Stimulated activated CD4-positive, alpha-beta T cell treated with anti-CD3 and anti-CD28 coated beads, TNF-alpha, amount 100 ng/mL, for 1 hour (primary cell): ENCODE results near the gene ZNF865.

ENCODE experiments used
- DNase-seq, 3 donors: peaks; one replicate each; pipeline ENCODE4 v3.0.0-alpha.2; 2020; ENCODE audit warnings: low read depth in 3 of 3, low spot score in 1 of 3

ZNF865 gene

DNA sequence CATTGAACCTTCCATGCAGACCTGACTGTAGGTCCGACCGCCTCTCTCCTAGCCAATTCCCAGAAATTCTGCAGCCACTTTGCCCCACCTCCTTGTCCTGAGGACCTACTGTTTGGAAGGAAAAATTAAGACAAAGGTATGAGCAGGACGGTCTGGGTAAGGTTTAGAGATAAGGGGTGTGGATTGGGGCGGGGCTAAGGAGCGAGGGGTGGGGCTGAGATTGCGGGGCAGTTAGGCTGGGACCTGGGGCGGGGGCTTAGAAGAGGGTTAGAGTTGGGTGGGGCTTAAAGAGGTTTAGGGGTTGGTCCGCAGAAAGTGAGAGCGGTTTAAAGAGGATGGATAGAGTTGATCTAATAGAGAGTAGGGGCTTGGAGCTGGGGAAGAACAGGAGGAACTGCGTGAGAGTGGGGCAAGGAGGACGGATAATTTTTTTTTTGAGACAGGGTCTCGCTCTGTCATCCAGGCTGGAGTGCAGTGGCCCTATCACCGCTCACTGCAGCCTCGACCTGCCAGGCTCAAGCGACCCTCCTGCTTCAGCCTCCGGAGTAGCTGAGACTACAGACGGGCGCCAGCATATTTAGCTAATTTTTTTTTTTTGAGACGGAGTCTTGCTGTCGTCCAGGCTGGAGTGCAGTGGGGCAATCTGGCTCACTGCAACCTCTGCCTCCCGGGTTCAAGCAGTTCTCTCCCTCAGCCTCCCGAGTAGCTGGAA, 1.7 kb upstream of the ZNF865 start:
- DNase-seq, result no peak

DNA sequence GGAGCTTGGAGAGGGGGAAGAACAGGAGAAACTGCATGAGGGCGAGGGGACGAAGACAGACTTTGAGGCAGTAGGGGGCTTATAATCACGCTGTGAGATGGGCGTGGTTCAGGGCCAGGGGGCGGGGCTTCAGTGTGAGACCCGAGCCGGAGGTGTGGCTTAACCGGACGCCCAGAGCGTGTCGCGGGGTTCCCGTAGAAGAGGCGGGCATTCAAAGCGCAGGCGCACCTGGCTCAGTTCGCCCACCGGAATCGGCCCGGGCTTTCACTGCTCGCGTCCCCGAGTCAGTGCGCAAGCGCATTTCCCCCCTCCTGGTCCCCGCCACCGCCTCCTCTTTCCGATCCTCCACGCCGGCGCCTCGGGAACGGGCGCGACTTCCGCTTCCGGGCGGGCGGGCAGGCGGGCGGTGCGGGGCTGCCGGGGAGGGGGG, 225 bp upstream of the ZNF865 start:
- DNase-seq, result peak; percentile 96 to 99 (median 97)

DNA sequence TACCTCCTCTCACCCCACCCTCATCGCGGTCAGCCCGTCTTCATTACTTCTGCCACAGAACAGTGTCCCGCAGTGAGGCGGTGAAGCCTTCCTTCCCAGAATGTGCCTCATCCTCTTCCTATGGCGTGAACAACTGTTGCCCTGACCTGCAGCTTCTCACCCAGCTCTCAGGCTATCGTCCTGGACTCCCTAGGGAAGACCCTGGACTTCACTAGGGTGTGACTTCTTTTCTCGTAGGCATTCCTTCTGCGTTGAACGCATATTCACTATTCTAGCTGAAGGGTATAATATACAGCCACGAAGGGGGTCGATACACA, 982 bp downstream of the ZNF865 start:
- no peak for DNase-seq

DNA sequence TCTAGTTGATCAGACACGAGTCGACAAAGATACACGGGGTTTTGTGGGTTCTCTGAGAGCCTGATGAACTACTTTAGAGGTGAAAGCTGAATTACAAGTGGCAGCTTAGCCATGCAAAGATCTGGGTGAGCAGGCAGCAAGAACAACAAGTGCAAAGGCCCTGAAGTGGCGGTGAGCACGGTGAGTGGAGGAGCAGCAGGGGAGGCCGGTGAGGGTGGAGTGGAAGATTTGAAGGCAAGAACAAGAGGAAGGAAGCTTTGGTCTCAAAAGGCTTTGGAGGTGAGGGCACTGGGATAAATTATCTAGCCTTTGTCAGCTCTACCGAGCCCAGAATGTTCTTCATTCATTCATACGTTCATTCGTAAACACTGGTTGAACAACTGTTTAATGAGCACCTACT, 1.4 kb downstream of the ZNF865 start:
- no peak for DNase-seq

DNA sequence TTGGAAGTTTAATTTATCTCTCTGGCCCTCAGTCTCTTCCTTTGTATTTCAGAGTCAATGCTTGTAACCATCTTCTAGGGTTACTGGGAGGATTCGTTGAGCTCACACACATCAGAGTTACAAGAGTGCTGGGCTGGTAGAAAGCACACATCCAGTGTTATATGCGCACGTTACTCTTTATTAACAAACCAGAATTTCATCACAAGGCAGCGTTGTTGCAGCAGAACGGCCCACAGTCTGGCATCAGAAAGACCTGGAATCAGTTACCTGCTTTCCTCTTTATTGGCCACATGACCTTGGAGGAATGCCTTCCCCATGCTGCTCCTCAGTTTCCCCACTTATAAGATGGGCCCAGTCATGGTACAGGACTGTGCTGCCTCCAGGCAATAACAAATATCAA, 3.9 kb downstream of the ZNF865 start:
- DNase-seq, result no peak

DNA sequence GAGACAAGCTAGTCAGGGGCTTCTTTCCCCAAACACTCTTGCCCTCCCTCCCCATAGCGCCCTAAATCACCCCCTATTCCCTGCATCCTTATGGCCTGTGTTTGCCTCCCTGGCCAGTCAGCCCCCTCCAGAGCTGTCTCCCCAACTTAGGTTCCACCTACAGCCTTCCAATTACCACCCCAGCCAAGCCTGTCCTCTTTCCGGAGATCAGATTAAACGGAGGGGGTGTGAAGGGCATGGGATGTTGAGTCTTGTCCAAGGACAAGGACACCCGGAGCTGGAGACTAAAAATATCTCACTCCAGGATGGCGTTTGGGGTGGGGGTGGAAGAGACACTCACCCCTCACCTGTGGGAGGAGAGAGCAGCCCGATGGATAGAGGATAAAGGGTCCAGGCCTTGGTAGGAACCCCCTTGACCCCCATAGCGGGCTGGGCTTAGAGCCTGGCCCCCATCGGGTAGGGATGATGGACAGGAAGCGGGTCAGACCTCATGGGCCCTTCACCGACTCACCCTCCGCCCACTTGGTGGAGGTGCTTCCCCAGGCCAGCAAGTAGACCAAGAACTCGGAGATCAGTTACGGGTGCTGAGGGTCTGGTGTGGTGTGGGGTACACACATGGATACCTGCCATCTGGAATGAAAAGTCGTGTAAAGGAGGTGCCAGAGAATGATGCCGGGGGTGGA, 6.0 kb downstream of the ZNF865 start:
- no peak for DNase-seq

DNA sequence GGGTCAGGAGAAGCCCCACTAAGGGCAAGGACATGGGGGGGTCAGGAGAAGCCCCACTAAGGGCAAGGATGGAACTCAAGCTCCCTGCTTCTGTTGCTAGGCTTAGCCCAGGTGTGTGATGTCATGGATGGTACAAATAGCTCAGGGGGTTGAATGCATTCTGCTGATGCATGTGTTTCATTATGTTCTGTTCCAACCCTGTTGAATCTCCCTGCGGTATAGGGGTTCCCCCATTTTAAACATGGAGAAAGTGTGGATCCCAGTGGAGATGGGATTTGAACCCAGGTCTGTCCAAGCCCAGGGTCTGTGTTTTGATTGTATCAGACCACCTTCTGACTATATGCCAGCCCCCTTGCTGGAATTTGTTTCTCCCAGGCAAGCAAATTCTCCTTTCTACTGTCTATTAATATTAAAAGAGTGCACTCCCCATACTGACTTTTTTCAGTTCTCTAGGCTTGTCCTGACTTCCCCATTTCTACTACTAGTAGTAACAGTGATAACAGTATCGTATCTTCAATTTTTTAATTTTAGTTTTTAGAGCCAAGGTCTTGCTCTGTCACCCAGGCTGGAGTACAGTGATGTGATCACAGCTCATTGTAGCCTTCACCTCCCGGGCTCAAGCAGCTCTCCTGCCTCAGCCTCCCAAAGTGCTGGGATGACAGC, 6.7 kb downstream of the ZNF865 start:
- DNase-seq, result no peak

DNA sequence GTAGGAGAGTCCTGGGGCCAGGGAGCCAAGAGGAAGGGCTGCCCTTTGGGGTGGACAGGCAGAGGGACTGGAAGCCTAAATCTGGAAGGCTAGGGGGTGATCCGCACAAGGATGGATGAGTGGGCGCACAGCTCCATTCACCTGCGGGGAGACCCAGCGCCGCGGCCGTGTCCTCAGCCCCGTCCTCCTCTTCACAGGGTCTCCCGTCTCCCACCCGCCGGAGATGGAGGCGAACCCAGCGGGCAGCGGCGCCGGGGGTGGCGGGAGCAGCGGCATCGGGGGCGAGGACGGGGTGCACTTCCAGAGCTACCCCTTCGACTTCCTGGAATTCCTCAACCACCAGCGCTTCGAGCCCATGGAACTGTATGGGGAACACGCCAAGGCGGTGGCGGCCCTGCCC, 7.9 kb downstream of the ZNF865 start:
- no peak for DNase-seq

DNA sequence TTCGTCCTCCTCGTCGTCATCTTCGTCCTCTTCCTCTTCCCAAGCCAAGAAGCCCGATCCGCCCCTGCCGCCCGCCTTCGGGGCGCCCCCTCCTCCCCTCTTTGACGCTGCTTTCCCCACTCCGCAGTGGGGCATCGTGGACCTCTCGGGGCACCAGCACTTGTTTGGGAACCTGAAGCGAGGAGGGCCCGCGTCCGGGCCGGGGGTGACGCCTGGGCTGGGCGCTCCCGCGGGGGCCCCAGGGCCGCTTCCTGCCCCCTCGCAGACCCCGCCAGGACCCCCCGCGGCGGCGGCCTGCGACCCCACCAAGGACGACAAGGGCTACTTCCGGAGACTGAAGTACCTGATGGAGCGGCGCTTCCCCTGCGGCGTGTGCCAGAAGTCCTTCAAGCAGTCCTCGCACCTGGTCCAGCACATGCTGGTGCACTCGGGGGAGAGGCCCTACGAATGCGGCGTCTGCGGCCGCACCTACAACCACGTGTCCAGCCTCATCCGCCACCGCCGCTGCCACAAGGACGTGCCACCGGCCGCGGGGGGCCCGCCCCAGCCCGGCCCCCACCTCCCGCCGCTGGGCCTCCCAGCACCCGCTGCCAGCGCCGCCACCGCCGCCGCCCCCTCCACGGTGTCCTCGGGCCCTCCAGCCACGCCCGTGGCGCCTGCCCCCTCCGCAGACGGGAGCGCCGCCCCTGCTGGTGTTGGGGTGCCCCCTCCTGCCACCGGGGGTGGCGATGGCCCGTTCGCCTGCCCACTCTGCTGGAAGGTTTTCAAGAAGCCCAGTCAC, 8.7 kb downstream of the ZNF865 start:
- DNase-seq, result no peak

DNA sequence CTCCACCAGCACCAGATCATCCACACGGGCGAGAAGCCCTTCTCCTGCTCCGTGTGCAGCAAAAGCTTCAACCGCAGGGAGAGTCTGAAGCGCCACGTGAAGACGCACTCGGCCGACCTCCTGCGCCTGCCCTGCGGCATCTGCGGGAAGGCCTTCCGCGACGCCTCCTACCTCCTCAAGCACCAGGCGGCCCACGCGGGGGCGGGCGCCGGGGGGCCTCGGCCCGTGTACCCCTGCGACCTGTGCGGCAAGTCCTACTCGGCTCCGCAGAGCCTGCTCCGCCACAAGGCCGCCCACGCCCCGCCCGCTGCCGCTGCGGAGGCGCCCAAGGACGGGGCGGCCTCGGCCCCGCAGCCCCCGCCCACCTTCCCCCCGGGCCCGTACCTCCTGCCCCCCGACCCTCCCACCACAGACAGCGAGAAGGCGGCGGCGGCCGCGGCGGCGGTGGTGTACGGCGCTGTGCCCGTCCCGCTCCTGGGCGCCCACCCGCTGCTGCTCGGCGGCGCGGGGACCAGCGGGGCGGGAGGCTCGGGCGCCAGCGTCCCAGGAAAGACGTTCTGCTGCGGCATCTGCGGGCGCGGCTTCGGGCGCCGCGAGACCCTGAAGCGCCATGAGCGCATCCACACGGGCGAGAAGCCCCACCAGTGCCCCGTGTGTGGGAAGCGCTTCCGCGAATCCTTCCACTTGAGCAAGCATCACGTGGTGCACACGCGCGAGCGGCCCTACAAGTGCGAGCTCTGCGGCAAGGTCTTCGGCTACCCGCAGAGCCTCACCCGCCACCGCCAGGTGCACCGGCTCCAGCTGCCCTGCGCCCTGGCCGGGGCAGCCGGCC, 9.5 kb downstream of the ZNF865 start:
- DNase-seq, result no peak

DNA sequence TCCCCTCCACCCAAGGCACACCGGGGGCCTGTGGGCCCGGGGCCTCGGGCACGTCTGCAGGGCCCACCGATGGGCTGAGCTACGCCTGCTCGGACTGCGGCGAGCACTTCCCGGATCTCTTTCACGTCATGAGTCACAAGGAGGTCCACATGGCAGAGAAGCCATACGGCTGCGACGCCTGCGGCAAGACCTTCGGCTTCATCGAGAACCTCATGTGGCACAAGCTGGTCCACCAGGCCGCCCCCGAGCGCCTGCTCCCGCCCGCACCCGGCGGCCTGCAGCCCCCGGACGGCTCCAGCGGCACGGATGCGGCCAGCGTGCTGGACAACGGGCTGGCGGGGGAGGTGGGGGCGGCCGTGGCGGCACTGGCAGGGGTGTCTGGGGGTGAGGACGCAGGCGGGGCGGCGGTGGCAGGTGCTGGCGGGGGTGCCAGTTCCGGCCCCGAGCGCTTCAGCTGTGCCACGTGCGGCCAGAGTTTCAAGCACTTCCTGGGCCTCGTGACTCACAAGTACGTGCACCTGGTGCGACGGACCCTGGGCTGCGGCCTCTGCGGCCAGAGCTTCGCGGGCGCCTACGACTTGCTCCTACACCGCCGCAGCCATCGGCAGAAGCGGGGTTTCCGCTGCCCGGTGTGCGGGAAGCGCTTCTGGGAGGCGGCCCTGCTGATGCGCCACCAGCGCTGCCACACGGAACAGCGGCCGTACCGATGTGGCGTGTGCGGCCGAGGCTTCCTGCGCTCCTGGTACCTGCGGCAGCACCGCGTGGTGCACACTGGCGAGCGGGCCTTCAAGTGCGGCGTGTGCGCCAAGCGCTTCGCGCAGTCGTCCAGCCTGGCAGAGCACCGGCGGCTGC, 10.3 kb downstream of the ZNF865 start:
- DNase-seq, result no peak

DNA sequence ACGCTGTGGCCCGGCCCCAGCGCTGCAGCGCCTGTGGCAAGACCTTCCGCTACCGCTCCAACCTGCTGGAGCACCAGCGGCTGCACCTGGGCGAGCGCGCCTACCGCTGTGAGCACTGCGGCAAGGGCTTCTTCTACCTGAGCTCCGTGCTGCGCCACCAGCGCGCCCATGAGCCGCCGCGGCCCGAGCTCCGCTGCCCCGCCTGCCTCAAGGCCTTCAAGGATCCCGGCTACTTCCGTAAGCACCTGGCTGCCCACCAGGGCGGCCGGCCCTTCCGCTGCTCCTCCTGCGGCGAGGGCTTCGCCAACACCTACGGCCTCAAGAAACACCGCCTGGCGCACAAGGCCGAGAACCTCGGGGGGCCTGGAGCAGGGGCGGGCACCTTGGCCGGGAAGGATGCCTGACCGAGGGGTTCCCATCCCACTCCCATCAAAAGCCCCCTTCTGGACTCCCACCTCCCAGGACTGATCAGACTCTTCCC, 11.0 kb downstream of the ZNF865 start:
- no peak for DNase-seq

DNA sequence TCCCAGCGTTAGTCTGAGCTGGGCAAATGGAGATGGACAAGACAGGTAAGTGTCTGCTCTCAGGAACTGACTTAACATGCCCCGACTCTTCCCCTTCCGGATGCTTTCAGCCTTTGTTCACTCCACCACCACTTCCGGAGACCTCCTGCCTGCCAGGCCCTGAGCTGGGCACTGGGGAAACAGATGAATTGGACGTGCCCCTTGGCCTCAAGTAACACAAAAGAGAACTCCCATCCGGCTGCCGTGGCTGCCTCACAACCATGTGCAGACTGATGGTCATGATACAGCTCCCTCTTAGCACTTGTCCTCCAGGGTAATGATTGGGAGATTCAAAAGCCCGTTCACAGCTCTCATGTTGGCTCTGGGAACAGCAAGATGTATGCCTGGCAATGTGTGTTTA, 12.0 kb downstream of the ZNF865 start:
- DNase-seq, result no peak

DNA sequence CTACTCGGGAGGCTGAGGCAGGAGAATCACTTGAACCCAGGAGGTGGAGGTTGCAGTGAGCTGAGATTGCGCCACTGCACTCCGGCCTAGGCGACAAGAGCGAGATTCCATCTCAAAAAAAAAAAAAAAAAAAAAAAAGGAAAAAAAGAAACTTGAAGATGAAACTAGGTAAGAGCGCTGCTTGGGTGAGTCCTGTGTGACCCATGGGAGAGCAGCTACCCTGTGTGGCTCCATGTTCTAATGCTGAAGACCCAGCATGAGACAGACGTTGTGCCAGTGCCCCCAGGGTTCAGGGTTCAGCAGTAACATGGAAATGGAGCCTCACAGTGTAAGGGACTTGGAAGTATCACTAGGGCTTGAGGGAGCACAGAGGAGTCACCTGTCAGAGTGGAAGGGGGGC, 13.0 kb downstream of the ZNF865 start:
- no peak for DNase-seq

DNA sequence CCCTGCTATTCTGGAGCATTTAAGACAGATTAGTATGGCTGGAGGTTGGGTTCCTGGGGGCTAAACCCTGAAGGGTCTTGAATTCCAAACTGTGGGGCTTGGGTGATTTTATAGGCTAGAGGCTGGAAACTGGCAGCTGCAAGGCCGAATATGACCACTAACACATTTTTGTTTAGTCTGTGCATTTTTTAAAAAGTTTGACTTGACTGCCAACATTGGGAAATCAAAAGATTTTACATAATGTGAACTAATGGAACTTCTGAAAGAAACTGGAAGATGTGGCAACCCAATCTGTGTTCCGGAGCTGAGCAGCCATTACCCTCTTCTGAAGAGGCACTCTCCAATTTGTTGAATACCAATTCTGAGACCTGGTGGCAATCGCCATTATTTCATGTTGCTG, 13.8 kb downstream of the ZNF865 start:
- no peak for DNase-seq

DNA sequence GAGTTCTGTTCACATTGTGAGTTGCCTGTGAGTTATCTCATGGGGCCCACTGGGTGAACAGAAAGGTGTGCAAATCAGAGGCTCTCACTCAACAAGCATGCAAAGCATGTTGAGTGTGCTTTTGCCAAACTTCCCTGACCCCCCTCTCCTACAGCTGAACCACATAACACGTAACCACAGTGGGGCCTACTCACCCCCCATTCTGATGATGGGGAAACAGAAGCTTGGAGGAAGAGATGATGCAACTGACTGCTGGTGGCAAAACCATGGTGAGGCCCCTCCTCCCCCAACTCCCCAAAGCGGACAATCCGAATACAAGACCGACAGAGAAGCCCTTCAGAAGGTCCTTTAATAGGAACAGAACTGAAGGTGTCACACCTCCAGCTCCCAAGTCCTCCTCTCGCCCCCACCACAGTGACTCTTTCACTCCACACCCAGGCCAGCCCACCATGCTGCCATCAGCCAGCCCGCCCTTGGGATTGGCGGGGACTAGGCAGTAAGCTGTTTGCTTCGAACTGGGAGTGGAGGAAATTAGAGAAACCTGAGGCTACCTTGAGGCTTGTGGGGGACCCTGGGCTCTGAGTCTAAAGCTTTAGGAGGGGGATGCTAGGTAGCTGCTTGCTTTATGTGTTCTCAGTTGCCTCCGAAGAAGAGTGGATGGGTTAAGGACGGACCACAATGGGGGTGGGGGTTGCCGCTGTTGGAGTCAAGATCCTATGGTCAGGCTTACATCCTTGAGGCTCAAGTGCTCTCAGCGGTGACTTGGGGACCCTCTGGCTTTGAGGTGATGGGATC, 15.2 kb downstream of the ZNF865 start:
- DNase-seq, result no peak

DNA sequence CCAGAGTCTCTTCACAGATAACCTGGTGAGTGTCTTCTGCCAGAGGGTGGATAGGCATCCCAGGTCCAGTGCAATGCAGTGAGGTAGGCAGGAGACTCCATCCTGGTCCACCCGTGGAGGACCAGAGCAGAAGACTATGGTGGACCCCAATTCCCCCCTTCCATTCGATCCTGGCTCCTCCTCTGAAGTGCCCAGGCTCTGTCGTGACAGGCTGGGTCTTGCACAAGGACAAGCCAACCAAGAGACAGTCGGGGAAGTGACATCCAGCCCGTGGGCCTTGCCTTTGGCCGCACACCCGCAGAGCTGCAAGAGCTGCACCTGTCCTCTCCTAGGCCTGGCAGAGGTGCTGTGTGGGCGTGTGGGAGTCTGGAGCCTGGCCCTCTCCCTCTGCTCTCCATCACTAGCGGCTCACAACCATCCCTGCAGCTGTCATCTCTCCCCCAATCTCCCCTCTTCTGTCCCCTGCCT, 15.8 kb downstream of the ZNF865 start:
- no peak for DNase-seq

DNA sequence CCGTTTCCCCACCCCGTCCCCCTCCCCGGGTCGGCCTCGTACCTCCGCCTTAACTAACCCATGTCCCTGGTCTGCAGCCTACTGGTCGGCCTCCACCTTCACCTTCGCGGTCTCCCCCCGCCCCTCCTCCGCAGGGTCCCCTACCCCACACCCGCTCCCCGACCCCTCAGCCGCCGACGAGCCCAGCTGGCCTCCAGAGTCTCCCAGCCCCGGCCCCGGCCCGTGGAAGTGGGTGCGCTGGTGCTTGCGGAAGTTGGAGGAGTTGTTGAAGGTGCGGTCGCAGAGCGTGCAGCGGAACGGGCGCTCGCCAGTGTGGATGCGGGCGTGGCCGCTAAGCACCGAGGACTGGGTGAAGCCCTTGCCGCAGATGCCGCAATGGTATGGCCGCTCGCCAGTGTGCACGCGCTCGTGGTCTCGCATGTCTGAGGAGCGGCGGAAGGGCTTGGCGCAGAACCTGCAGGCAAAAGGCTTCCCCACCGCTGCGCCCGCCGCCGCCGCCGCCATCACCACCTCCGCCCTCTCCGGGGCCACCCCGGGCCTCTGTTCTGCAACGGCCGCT, 16.3 kb downstream of the ZNF865 start:
- no peak for DNase-seq
